Activated CD4-positive, alpha-beta T cell treated with anti-CD3 and anti-CD28 coated beads for 48 hours (primary cell): Measurements from ENCODE around the gene ITPR1.

ENCODE experiments used
- DNase-seq: peaks from one replicate; pipeline ENCODE4 v3.0.0-alpha.2; 2020

The ITPR1 gene

GRCh38 chr3:4511491-4512262 is 18.5 kb downstream of the ITPR1 start:
- DNase-seq = no peak

DNA sequence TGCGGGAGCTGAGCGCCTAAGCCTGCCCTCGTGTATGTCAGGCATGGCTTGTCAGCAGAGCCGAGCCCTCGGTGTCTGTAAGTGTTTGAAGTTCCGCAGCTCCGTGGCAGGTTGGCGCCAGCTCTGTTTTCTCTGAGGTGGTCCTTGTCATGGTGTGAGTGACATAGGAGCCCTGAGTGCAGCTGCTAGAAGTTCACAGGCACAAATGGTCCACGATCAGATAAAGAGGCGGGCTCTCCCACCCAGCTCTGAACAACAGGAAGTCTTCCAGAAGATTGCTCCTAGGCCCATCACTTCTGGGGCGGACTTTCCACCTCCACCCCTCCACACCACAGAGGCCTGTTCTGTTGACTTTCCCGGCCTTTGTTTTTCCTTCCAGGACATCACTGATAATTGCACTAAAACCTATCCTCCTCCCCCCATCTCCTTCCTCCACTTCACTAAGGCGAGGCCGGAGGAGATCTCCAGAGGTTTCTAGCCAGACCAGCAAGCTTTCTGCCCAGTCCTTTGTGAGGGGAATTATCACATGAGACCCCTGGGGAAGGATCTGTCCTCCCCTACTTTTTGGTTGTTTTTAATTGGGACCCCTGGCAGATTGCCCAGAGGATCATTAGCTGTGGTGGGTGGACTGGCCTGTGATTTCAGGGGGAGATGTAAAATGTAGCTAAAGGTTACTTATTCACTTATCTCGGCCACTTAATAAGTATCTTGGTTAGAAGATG is 19.9 kb downstream of the ITPR1 start:
- no peak for DNase-seq

DNA sequence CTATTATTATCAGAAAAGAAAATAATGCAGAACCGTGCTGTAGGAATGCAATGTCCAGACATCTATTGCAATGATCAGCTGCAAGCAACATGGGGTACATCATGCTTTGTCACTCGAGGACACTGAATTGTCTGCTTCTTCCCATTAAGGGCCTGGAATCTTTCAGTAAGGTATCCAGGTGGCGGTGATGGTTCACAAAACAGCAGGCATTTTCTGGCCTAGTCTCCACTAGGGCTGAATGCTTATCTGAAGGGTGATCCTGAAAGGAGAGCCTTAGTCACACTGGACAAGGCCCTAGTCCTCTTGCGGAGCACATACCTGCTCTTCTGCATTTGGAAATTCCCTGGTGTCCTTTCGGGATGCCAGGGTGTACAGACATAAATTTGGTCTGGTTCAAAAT is 21.2 kb downstream of the ITPR1 start:
- DNase-seq = no peak

DNA sequence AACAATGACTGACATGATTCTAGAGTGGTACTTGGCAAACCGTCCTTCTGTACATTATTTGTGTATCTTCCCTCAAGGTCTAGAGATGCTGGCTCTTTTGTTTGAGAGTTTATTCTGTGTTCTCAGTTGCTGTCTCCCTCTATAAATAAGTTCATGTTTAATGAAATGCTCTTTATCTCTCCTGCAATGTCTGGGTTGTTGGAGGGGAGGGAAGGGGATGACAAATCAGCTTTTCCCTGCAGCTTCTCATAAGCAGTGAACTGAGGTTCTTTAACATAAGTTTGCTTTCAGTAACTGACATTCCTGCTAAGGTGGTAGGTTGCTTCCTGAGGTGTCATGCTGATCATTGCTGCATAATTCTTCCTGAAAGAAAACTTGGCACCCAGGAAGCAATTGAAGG is 21.8 kb downstream of the ITPR1 start:
- DNase-seq = no peak

GRCh38 chr3:4515916-4516579 is 22.9 kb downstream of the ITPR1 start:
- no peak for DNase-seq

DNA sequence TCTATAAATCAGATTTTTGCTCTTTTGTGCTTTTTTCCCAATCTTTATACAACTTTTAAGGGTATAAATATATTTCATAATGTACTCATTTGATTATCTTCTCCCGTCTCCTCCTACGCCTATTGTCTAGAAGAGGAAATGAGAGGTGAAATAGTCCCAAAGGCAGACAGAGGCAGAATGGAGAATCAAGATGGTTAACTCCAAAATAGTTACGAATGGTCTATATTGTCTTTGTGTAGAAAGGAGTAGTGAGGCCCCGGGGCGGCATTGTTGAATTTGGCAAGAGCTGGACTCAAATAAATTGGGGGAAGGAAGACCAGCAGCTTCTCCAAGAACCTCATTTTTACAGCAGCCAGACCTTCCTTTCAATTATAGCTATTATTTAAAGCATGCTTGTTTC is 23.9 kb downstream of the ITPR1 start:
- DNase-seq = no peak

DNA sequence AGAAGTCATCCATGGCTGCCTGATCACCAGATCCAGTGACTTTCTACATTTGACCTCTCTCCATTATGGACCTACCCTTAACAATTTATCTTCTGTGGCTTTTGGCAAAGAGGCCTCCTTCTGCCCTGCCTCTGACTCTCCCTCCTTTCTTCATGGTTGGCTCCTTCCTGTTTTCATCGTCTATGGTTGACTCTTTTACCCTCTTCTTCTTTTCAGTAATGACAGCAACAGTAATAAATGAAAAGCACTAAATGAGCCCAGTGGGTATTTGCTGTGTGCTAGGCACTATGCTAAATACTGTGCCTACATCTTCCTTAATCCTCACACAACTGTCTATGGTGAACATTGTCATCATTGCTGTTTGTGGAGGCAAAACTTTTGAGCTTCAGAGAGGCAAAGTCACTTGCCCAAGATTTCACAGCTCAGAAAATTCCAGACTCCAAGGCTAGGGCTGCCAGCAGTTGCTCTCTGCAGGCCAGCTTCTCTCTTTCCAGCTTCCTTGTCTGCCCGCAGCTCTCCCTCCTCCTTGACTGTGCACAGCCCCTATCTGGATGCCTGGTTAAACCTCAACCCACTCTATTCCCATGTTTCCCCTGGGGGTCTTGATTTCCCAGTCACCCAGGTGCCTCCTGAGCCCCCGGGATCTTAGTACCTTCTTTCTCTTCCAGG is 24.6 kb downstream of the ITPR1 start:
- DNase-seq = no peak

DNA sequence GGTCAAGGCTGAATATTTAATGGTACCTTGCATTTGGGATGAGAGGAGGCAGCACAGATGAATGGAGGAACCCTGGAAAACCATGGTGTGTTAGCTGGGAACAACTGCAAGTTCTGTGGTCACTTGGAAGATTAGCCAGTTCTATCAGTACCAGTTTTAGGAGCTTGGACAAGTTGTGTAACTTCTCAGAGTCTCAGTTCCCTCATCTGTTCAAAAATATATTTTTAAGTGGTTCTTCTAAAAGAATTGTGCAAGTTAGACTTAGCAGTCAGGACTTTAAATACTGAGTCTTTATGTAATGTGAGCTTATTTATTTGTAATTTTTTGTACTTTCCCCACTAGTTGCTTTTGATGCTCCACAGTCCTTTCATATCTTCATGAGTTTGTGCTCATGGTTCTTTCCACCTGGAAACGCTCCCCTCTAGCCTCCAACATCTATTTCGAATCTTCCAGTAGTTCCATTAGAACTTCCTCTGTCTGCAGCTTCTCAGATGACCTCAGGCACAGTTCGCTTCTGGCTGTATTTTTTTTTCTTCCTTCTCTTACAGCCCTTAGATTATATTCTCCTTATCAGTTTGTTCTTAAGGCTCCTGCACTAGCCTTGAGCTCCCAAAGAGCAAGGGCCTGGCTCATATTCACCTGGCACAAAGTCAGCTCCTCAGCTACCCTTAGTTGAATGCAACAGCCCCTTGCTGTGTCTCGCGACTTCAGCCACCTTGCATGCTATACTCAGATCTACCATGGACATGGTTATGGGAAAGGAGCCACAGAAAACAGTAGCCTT is 27.1 kb downstream of the ITPR1 start:
- no peak for DNase-seq

- no peak for DNase-seq
Measured at GRCh38 chr3:4522947-4523346, 29.8 kb downstream of the ITPR1 start.

- no peak for DNase-seq
Measured at GRCh38 chr3:4523710-4524698, 30.9 kb downstream of the ITPR1 start.

GRCh38 chr3:4525560-4526223 is 32.5 kb downstream of the ITPR1 start:
- DNase-seq = no peak

DNA sequence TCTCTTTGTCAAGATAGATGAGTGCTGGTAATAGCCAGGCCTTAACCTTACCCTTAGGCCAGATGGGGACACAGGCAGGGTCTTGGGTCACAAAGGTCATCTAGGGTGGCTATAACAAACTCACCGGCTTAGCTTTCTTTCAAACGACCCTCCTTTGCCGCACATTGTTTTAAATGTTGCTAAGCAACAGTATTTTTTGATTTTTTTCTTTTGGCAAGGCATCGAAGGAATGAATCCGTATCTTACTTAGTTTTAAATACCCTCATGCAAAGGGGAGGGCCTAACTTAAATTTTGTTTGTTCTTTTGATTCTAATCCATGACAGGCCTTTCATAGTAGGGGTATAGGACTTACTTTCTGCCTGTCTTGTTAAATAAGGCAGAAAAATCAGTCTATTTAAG is 35.2 kb downstream of the ITPR1 start:
- DNase-seq = no peak

- DNase-seq = no peak
Measured at GRCh38 chr3:4528819-4529600, 35.9 kb downstream of the ITPR1 start.

- DNase-seq = no peak
Measured at GRCh38 chr3:4529876-4530588, 36.9 kb downstream of the ITPR1 start.

DNA sequence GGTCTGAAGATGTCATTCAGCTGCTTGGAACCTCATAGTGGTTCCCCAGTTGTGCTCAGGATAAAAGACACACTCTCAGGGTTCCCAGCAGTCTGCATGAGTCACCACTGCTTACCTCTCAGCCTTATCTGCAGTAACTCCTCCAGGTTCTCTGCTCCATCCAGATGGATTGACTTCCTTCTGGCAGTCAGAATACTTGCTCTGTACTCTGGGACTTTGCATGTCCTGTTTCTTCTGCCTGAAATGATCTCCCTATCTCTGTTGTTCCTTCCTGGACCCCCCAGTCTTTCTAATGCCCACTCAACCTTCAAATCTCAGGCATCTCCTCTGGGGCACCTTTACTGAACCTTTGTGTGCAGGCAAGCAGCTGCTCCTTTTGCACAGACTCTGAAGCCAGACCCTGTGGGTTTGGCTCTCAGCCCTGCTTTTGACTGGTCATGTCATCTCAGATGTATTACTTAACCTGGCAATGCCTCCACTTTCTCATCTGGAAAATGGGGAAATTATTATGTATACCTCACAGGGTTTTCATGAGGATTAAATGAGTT is 38.4 kb downstream of the ITPR1 start:
- DNase-seq = no peak

DNA sequence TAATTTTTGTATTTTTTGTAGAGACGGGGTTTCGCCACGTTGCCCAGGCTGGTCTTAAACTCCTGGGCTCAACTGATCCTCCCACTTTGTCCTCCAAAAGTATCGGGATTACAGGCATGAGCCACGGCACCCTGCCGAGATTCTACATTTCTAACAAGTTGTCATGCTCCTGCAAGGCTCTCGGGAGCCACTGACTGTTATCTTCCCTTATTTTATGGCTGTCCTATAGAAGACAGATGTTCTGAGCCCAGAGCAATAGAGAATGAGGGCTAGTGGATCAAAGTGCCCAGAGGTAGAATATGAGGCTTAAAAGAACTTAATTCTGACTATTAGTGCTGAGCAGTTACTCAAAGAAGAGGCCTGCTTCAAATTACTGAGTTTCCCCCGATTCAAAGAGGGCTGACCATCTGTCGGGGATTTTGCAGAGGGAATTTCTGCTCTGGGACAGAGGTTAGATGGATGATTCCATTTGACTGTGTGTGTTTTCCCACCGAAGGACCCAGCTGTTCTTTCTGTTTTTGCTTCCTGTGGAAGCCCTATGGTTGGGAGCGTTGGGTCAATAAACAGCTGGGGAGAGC is 39.5 kb downstream of the ITPR1 start:
- DNase-seq = no peak

GRCh38 chr3:4533489-4534443 is 40.6 kb downstream of the ITPR1 start:
- DNase-seq = no peak
